Measurements from ENCODE around the gene HOXA9.

- TF ChIP-seq CTCF (IDR thresholded peaks at IDR 0.05) (no peak), POLR2A (IDR thresholded peaks at IDR 0.05) (no peak)
Measured at GRCh38 chr7:27197137-27198042, 32.1 kb upstream of the HOXA9 start.
